NT2/D1 (cell line): ENCODE measurements around the gene ADAM29.
"Not testable (repeated sequence)": the region's sequence is repeated elsewhere in the genome, so short reads cannot be mapped to it uniquely, and the experiment has no call there.

Experiments used
- SUZ12 ChIP-seq: IDR thresholded peaks from 2 replicates; pipeline ENCODE4 v1.6.1; 2011; ENCODE audit not compliant: insufficient read length, insufficient read depth; ENCODE audit errors: extremely low read depth
- YY1 ChIP-seq: IDR thresholded peaks from 2 replicates; pipeline ENCODE4 v1.6.1; 2011; ENCODE audit not compliant: insufficient read length, insufficient read depth
- ZNF274 ChIP-seq: IDR thresholded peaks from 2 replicates; pipeline ENCODE4 v1.6.1; 2011; ENCODE audit warnings: mild to moderate bottlenecking, low read depth, low read length

GRCh38 chr4:175019447-175019846, 101.3 kb downstream of the ADAM29 start:
- not testable (repeated sequence) for TF ChIP-seq YY1, SUZ12, ZNF274
